Osteoblast (primary cell): ENCODE results near the gene TMEM176A. TPM values are rescaled to one million over a fixed set of nuclear protein-coding genes. Genes with fewer than 3 reads are reported as not detected.

Source experiments
- DNase-seq: peaks from one replicate; pipeline ENCODE4 v3.0.0; 2011; ENCODE audit warnings: low spot score, mixed read lengths; ENCODE audit not compliant: insufficient read length; ENCODE audit errors: missing footprints
- H2AFZ ChIP-seq: 2 replicates; pipeline ENCODE4 v1.6.0; 2011; ENCODE audit warnings: mild to moderate bottlenecking, low read length
- H3K27ac ChIP-seq: 2 replicates; pipeline ENCODE4 v1.5.1; 2011; ENCODE audit warnings: mild to moderate bottlenecking, low read depth, low read length, moderate library complexity
- H3K27me3 ChIP-seq: 2 replicates; pipeline ENCODE4 v1.6.0; 2012; ENCODE audit warnings: mild to moderate bottlenecking, control low read depth, inconsistent platforms, low read length, moderate library complexity; ENCODE audit not compliant: insufficient read depth
- H3K36me3 ChIP-seq: 2 replicates; pipeline ENCODE4 v1.5.1; 2011; ENCODE audit warnings: mild to moderate bottlenecking, low read length, control low read depth, moderate library complexity; ENCODE audit not compliant: insufficient read depth
- H3K4me1 ChIP-seq: 2 replicates; pipeline ENCODE4 v1.5.1; 2011; ENCODE audit warnings: mild to moderate bottlenecking, low read length, control low read depth, moderate library complexity; ENCODE audit not compliant: insufficient read depth
- H3K4me2 ChIP-seq: 2 replicates; pipeline ENCODE4 v1.6.0; 2011; ENCODE audit warnings: mild to moderate bottlenecking, low read length; ENCODE audit not compliant: insufficient read depth
- H3K4me3 ChIP-seq: fragments of 200-600 bp; sonication (generic); 3 replicates; pipeline ENCODE4 v1.5.1; 2012; ENCODE audit warnings: mild to moderate bottlenecking, low read length, inconsistent platforms; ENCODE audit not compliant: insufficient read depth
- H3K79me2 ChIP-seq: 2 replicates; pipeline ENCODE4 v1.6.0; 2012; ENCODE audit warnings: mild to moderate bottlenecking, low read length, control low read depth, inconsistent platforms; ENCODE audit not compliant: insufficient read depth
- H3K9me3 ChIP-seq: 2 replicates; pipeline ENCODE4 v1.5.1; 2011; ENCODE audit warnings: low read depth, low read length, control low read depth
- H4K20me1 ChIP-seq: 2 replicates; pipeline ENCODE4 v1.6.0; 2012; ENCODE audit warnings: mild to moderate bottlenecking, low read length, control low read depth; ENCODE audit not compliant: insufficient read depth
- total RNA-seq: library from RNA; depleted of rRNA; stranded (reverse); fragments of >200 nt; gene quantifications from 2 replicates; pipeline ENCODE4 v1.2.3, GENCODE V29; 2012
- TF ChIP-seq, protein P1 (sequence below): IDR thresholded peaks from 2 replicates; pipeline ENCODE4 v1.5.1; 2011; ENCODE audit warnings: mild to moderate bottlenecking, low read depth, low read length, moderate library complexity; ENCODE audit errors: extremely low read depth

The TMEM176A gene
- total RNA-seq, 1 donor, result not detected

DNA sequence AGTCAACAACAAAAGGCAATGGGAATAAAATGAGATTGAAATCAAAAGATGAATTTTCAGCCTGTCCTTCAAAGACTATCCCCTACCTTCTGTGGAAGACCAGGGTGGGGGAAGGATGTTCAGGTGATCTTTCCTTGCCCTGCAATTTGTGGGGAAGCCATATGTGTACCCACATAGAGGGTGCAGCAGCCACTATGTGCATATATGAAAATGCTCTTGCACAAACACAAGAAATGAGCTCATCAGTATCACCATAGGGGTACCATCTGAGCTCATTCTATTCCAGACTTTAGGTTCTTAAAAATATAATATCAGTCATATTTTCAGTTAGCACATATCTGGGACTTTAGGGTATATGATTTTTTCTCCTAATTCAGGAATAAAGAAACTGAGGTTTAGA is 45.6 kb upstream of the TMEM176A start:
- TF ChIP-seq, protein P1, sequence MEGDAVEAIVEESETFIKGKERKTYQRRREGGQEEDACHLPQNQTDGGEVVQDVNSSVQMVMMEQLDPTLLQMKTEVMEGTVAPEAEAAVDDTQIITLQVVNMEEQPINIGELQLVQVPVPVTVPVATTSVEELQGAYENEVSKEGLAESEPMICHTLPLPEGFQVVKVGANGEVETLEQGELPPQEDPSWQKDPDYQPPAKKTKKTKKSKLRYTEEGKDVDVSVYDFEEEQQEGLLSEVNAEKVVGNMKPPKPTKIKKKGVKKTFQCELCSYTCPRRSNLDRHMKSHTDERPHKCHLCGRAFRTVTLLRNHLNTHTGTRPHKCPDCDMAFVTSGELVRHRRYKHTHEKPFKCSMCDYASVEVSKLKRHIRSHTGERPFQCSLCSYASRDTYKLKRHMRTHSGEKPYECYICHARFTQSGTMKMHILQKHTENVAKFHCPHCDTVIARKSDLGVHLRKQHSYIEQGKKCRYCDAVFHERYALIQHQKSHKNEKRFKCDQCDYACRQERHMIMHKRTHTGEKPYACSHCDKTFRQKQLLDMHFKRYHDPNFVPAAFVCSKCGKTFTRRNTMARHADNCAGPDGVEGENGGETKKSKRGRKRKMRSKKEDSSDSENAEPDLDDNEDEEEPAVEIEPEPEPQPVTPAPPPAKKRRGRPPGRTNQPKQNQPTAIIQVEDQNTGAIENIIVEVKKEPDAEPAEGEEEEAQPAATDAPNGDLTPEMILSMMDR, result no peak
- Histone ChIP-seq H3K4me3 (no peak overlapping the region), H4K20me1 (no peaks in the 10 kb centered on the region), H3K4me2 (no peak overlapping the region), H3K27ac (no peak overlapping the region), H3K79me2 (no peaks in the 10 kb centered on the region), H3K4me1 (no peaks in the 10 kb centered on the region), H3K9me3 (no peaks in the 10 kb centered on the region), H2AFZ (no peak overlapping the region), H3K36me3 (no peaks in the 10 kb centered on the region), H3K27me3 (no peaks in the 10 kb centered on the region)
- no peak for DNase-seq

DNA sequence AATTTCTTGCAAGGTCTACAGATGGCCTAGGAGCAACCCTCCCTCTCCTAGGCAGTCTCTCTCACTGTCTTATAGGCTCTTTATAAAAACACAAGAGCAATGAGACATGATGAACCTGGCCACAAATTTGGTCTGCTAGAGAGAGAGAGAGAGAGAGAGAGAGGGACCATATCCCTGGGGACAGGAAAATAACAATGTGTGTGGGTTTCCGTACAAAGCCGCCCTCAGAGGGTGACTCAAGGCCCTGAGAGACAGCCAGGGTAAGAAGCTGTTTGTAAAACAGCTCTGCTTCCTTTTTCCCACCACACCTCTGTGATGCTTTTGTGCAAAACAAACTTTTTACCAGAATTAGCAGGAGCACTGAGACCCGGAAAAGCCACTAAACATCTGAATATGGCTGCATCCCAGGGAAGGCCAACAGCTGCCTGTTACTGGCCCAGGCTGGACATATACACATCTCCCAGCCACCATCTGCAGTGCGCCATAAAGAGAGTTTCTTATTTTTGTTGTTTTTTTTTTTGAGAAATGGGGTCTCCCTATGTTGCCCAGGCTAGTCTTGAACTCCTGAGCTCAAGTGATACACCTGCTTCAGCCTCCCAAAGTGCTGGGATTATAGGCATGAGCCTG is 45.0 kb upstream of the TMEM176A start:
- no peaks in the 10 kb centered on the region for H3K9me3 ChIP-seq
- peak; percentile 34 for DNase-seq

DNA sequence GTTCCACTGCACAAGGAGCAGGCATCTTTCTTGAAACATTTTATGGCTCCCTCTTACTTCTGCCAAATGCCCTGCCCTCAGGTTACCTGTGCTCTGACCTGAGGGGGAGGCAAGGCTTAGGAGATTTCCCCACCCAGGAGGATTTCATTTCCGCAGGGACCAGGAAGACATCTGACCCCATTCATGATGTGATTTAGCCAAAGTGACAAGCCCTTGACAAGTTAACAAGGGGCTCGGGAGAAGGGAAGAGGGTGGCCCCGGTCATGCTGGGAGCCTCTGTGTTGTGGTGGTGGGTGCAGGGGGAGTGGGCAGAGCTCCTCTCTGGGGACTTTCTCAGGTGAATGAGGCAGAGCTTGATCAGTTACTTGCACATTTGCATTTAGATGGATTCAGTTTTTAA is 44.4 kb upstream of the TMEM176A start:
- Histone ChIP-seq H3K27me3 (no peaks in the 10 kb centered on the region), H3K4me3 (no peak overlapping the region), H2AFZ (no peak overlapping the region), H3K9me3 (no peaks in the 10 kb centered on the region), H3K79me2 (no peaks in the 10 kb centered on the region), H3K4me2 (no peak overlapping the region), H3K36me3 (no peaks in the 10 kb centered on the region), H3K4me1 (no peaks in the 10 kb centered on the region), H3K27ac (no peak overlapping the region), H4K20me1 (no peaks in the 10 kb centered on the region)
- DNase-seq, result no peak
- TF ChIP-seq, protein P1, result no peak

More for the DNA sequence above, 45.0 kb upstream of the TMEM176A start:
- Histone ChIP-seq H4K20me1 (no peaks in the 10 kb centered on the region), H3K4me3 (no peak overlapping the region), H2AFZ (no peak overlapping the region), H3K4me1 (no peaks in the 10 kb centered on the region), H3K27ac (no peak overlapping the region), H3K4me2 (no peak overlapping the region), H3K36me3 (no peaks in the 10 kb centered on the region), H3K79me2 (no peaks in the 10 kb centered on the region), H3K27me3 (no peaks in the 10 kb centered on the region)
- TF ChIP-seq, protein P1, result no peak

DNA sequence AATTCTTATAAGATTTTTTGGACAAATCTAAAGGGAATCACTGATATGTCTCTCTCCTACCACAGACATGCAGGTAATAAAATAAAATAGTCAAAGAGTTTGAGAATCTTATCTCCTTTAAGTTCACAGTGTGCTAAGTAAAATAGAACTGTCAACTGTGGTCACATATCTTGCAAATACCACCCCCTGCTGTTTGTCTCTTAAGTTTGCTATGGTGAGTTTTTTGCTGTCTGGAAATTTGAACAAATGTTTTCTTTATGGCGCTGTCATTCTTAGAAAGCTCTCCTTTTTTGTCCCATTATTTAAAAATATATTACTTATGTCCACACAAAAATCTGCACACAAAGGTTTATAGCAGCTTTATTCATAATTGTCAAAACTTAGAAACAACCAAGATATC is 43.7 kb upstream of the TMEM176A start:
- TF ChIP-seq, protein P1, result peak; percentile 20
- no peak for DNase-seq

More for the DNA sequence above, 43.7 kb upstream of the TMEM176A start:
- Histone ChIP-seq H3K79me2 (no peaks in the 10 kb centered on the region), H4K20me1 (no peaks in the 10 kb centered on the region), H3K27me3 (no peaks in the 10 kb centered on the region), H3K4me1 (no peaks in the 10 kb centered on the region), H2AFZ (no peak overlapping the region), H3K4me2 (no peak overlapping the region), H3K27ac (no peak overlapping the region), H3K9me3 (no peaks in the 10 kb centered on the region), H3K4me3 (no peak overlapping the region), H3K36me3 (no peaks in the 10 kb centered on the region)
